Karpas-422 (cell line): ENCODE measurements around the gene MINDY1. TPM values are rescaled to one million over a fixed set of nuclear protein-coding genes. Genes with fewer than 3 reads are reported as not detected.
A peak's percentile ranks its signal among the peaks of the same experiment; 100 is the strongest.

ENCODE experiments used
- DNase-seq: peaks from one replicate; pipeline ENCODE4 v3.0.0-alpha.2; 2015
- H2AFZ ChIP-seq: fragments of 200-600 bp; sonication (generic); 2 replicates; pipeline ENCODE4 v1.6.1; 2014; ENCODE audit warnings: antibody characterized with exemption, low read length, mixed read lengths
- H3K27ac ChIP-seq: fragments of 200-600 bp; sonication (generic); 2 replicates; pipeline ENCODE4 v1.5.1; 2014; ENCODE audit warnings: mild to moderate bottlenecking, low read length, moderate library complexity
- H3K27me3 ChIP-seq: fragments of 200-600 bp; sonication (generic); 2 replicates; pipeline ENCODE4 v1.6.1; 2014; ENCODE audit warnings: low read length, mixed read lengths
- H3K36me3 ChIP-seq: fragments of 200-600 bp; sonication (generic); 2 replicates; pipeline ENCODE4 v1.6.1; 2014; ENCODE audit warnings: low read length, mixed read lengths; ENCODE audit not compliant: insufficient read depth
- H3K4me1 ChIP-seq: fragments of 200-600 bp; sonication (generic); 2 replicates; pipeline ENCODE4 v1.6.1; 2014; ENCODE audit warnings: mild to moderate bottlenecking, low read length, mixed read lengths
- H3K4me2 ChIP-seq: fragments of 200-600 bp; sonication (generic); 2 replicates; pipeline ENCODE4 v1.6.1; 2014; ENCODE audit warnings: low read length, low read depth, mild to moderate bottlenecking; ENCODE audit not compliant: poor library complexity, severe bottlenecking
- H3K4me3 ChIP-seq: fragments of 200-600 bp; sonication (generic); 2 replicates; pipeline ENCODE4 v1.5.1; 2014; ENCODE audit warnings: mild to moderate bottlenecking, antibody characterized with exemption, low read length, mixed read lengths
- H3K79me2 ChIP-seq: fragments of 200-600 bp; sonication (generic); 2 replicates; pipeline ENCODE4 v1.6.1; 2014; ENCODE audit warnings: mild to moderate bottlenecking, low read length, mixed read lengths
- H3K9ac ChIP-seq: fragments of 200-600 bp; sonication (generic); 2 replicates; pipeline ENCODE4 v1.6.0; 2014; ENCODE audit warnings: low read length
- H3K9me2 ChIP-seq: fragments of 200-600 bp; sonication (generic), shearing (Covaris generic); replicated peaks from 2 replicates; pipeline ENCODE4 v1.6.0; 2014; ENCODE audit warnings: mild to moderate bottlenecking, low read length, moderate library complexity; ENCODE audit not compliant: insufficient read depth
- H3K9me3 ChIP-seq: fragments of 300-700, 200-600 bp; sonication (generic); 2 replicates; pipeline ENCODE4 v1.6.1; 2014; ENCODE audit warnings: low read length, mixed read lengths
- H4K20me1 ChIP-seq: fragments of 200-600 bp; sonication (generic); 2 replicates; pipeline ENCODE4 v1.6.1; 2014; ENCODE audit warnings: mild to moderate bottlenecking, antibody characterized with exemption, low read length, low read depth; ENCODE audit not compliant: insufficient read depth
- total RNA-seq: library from RNA; depleted of rRNA; stranded (reverse); fragments of >200 nt; shearing (Covaris generic); gene quantifications from 2 replicates; pipeline ENCODE4 v1.2.3, GENCODE V29; 2014; ENCODE audit warnings: low replicate concordance

Gene MINDY1
- total RNA-seq, 1 experiment from 2014 or later: 9.9 TPM

GRCh38 chr1:150992626-150993025, 14.1 kb downstream of the MINDY1 start:
- Histone ChIP-seq H3K9ac (no peak overlapping the region), H3K4me3 (no peak overlapping the region), H3K36me3 (no peaks in the 10 kb centered on the region), H2AFZ (no peak overlapping the region), H3K4me1 (no peaks in the 10 kb centered on the region), H3K27ac (no peak overlapping the region), H3K4me2 (no peak overlapping the region), H4K20me1 (no peaks in the 10 kb centered on the region), H3K27me3 (no peaks in the 10 kb centered on the region), H3K79me2 (no peaks in the 10 kb centered on the region), H3K9me2 (no peaks in the 10 kb centered on the region), H3K9me3 (no peaks in the 10 kb centered on the region)
- no peak for DNase-seq

GRCh38 chr1:150987924-150988323, 18.8 kb downstream of the MINDY1 start:
- no peak for DNase-seq
- no peaks in the 10 kb centered on the region for H3K9me3 ChIP-seq
- no peak overlapping the region for H2AFZ ChIP-seq
- no peaks in the 10 kb centered on the region for H3K9me2 ChIP-seq
- no peaks in the 10 kb centered on the region for H3K79me2 ChIP-seq
- no peaks in the 10 kb centered on the region for H4K20me1 ChIP-seq
- no peak overlapping the region for H3K4me3 ChIP-seq
- H3K36me3 ChIP-seq: no peaks in the 10 kb centered on the region
- H3K9ac ChIP-seq: no peak overlapping the region
- H3K4me1 ChIP-seq: peaks cover 5% of the 10 kb centered on the region
- H3K27me3 ChIP-seq: no peaks in the 10 kb centered on the region
- no peak overlapping the region for H3K4me2 ChIP-seq
- no peak overlapping the region for H3K27ac ChIP-seq

- no peak overlapping the region for H3K9ac ChIP-seq
- no peak overlapping the region for H3K27ac ChIP-seq
- no peaks in the 10 kb centered on the region for H3K9me3 ChIP-seq
- no peaks in the 10 kb centered on the region for H3K36me3 ChIP-seq
- DNase-seq: no peak
- no peaks in the 10 kb centered on the region for H3K27me3 ChIP-seq
- peaks cover 5% of the 10 kb centered on the region for H3K4me1 ChIP-seq
- no peaks in the 10 kb centered on the region for H4K20me1 ChIP-seq
- no peak overlapping the region for H3K4me2 ChIP-seq
- H3K79me2 ChIP-seq: no peaks in the 10 kb centered on the region
- H2AFZ ChIP-seq: no peak overlapping the region
- no peak overlapping the region for H3K4me3 ChIP-seq
- no peaks in the 10 kb centered on the region for H3K9me2 ChIP-seq
Observed at GRCh38 chr1:150985179-150985825, 21.4 kb downstream of the MINDY1 start.

- H3K4me1 ChIP-seq: peaks cover 22% of the 10 kb centered on the region
- no peak within 1 kb of the TSS for H3K4me3 ChIP-seq
- DNase-seq: no peak
- no peak within 1 kb of the TSS for H3K27ac ChIP-seq
- no peaks in the 10 kb centered on the region for H3K9me3 ChIP-seq
- H3K36me3 ChIP-seq: no peaks in the 10 kb centered on the region
- no peaks in the 10 kb centered on the region for H3K9me2 ChIP-seq
- H3K4me2 ChIP-seq: no peak within 1 kb of the TSS
- no peaks in the 10 kb centered on the region for H3K27me3 ChIP-seq
- no peak within 1 kb of the TSS for H3K9ac ChIP-seq
- H4K20me1 ChIP-seq: no peaks in the 10 kb centered on the region
- H3K79me2 ChIP-seq: no peaks in the 10 kb centered on the region
- no peak within 1 kb of the TSS for H2AFZ ChIP-seq
Observed at GRCh38 chr1:150981805-150982712, 24.6 kb downstream of the MINDY1 start, which contains the start of gene ANXA9. Gene ANXA9 (plus strand): TSS chr1:150982292. CDS start chr1:150983106, 814 bp downstream.

- Histone ChIP-seq H3K4me2 (no peak overlapping the region), H3K36me3 (no peaks in the 10 kb centered on the region), H3K9me3 (no peaks in the 10 kb centered on the region), H3K27ac (no peak overlapping the region), H3K4me1 (peaks cover 27% of the 10 kb centered on the region), H3K27me3 (no peaks in the 10 kb centered on the region), H3K79me2 (no peaks in the 10 kb centered on the region), H3K9ac (no peak overlapping the region), H4K20me1 (no peaks in the 10 kb centered on the region), H2AFZ (no peak overlapping the region), H3K9me2 (no peaks in the 10 kb centered on the region), H3K4me3 (no peak overlapping the region)
- no peak for DNase-seq
Observed at GRCh38 chr1:150981177-150981804, 25.4 kb downstream of the MINDY1 start.

GRCh38 chr1:150979092-150980056, 27.3 kb downstream of the MINDY1 start:
- H3K27ac ChIP-seq: no peak overlapping the region
- no peaks in the 10 kb centered on the region for H3K9me3 ChIP-seq
- H3K79me2 ChIP-seq: no peaks in the 10 kb centered on the region
- H3K9me2 ChIP-seq: no peaks in the 10 kb centered on the region
- H4K20me1 ChIP-seq: no peaks in the 10 kb centered on the region
- peak; percentile 97 for DNase-seq
- peak overlapping the region; percentile 54 for H3K4me2 ChIP-seq
- H3K36me3 ChIP-seq: no peaks in the 10 kb centered on the region
- peaks cover 26% of the 10 kb centered on the region for H3K4me1 ChIP-seq
- no peaks in the 10 kb centered on the region for H3K27me3 ChIP-seq
- H3K4me3 ChIP-seq: peak overlapping the region; percentile 49; the same call in 1 of the 2 replicates
- H2AFZ ChIP-seq: peak overlapping the region; percentile 31; the same call in 1 of the 2 replicates
- peak overlapping the region; percentile 47 for H3K9ac ChIP-seq

GRCh38 chr1:150976879-150977694, 29.6 kb downstream of the MINDY1 start:
- Histone ChIP-seq H3K4me1 (peaks cover 38% of the 10 kb centered on the region), H3K36me3 (no peaks in the 10 kb centered on the region), H3K9me3 (no peaks in the 10 kb centered on the region), H3K4me2 (peak overlapping the region; percentile 63), H4K20me1 (peaks cover 7% of the 10 kb centered on the region; the same call in 1 of the 2 replicates), H3K9me2 (no peaks in the 10 kb centered on the region), H2AFZ (no peak overlapping the region), H3K27ac (peak overlapping the region; percentile 4; the same call in 1 of the 2 replicates), H3K27me3 (no peaks in the 10 kb centered on the region), H3K4me3 (peak overlapping the region; percentile 56), H3K79me2 (peaks cover 21% of the 10 kb centered on the region), H3K9ac (peak overlapping the region; percentile 60)
- DNase-seq: peak; percentile 86
